ENCODE data around the gene PWWP2A. TPM values are rescaled to one million over a fixed set of nuclear protein-coding genes. Genes with fewer than 3 reads are reported as not detected.
A peak's percentile ranks its signal among the peaks of the same experiment; 100 is the strongest.

Gene PWWP2A
- total and polyA plus RNA-seq, 2 of the 8 experiments (the other 6 are each of a cell fraction or from before 2014, with no cell fraction given), result 18.5 to 63.0 TPM

GRCh38 chr5:160044391-160044804, 74.9 kb downstream of the PWWP2A start (continued):
- TF ChIP-seq SIN3A (conservative IDR thresholded peaks at IDR 0.05 in 1 of 2, IDR thresholded peaks at IDR 0.05 in 1 of 2; ENCODE audit: low read depth in 1 of 2, low read length in 2 of 2), result peak in 1 of 2 experiments; percentile 60; a peak in 1 of 4 replicates
